H1 (cell line): Measurements from ENCODE around the gene C3. TPM values are rescaled to one million over a fixed set of nuclear protein-coding genes. Genes with fewer than 3 reads are reported as not detected.

Source experiments
- CTCF ChIA-PET: fragments of 300-600 bp; sonication (Branson Sonifier 250); formaldehyde crosslinking; loops from one replicate; lab custom pipeline; 2021; ENCODE audit not compliant: partially characterized antibody; lab: Charles Lee
- POLR2A ChIA-PET: fragments of 300-600 bp; sonication (Branson Sonifier 250); formaldehyde crosslinking; loops from one replicate; lab custom pipeline; 2021; ENCODE audit warnings: inconsistent platforms; ENCODE audit not compliant: partially characterized antibody; lab: Charles Lee
- DNase-seq, 2 experiments: peaks; one replicate each; pipeline versions ENCODE4 v3.0.0 to v3.0.0-alpha.2; 2010 to 2022; ENCODE audit warnings: low spot score in 2 of 2, low read depth in 1 of 2, mixed read lengths in 1 of 2
- FAIRE-seq: peaks from 2 replicates; lab custom pipeline; 2011; peaks lifted over from hg19 to GRCh38; lab: Jason Lieb, UNC
- H2AFZ ChIP-seq: 2 replicates; pipeline ENCODE4 v1.8.1; 2012; ENCODE audit warnings: low read length, inconsistent platforms
- H2AK5ac ChIP-seq: 2 replicates; pipeline ENCODE4 v1.6.1; 2013; ENCODE audit warnings: low read depth, low read length
- H2BK120ac ChIP-seq: replicated peaks from 2 replicates; pipeline ENCODE3; 2013; ENCODE audit warnings: low read depth, low read length, inconsistent platforms
- H2BK12ac ChIP-seq: 2 replicates; pipeline ENCODE4 v1.6.1; 2013; ENCODE audit warnings: low read depth, low read length
- H2BK15ac ChIP-seq: 2 replicates; pipeline ENCODE4 v1.6.1; 2013; ENCODE audit warnings: low read length
- H2BK20ac ChIP-seq: 2 replicates; pipeline ENCODE4 v1.6.1; 2013; ENCODE audit warnings: low read length
- H2BK5ac ChIP-seq: 2 replicates; pipeline ENCODE4 v1.6.1; 2013; ENCODE audit warnings: low read depth, low read length
- H3K14ac ChIP-seq: 2 replicates; pipeline ENCODE4 v1.6.1; 2013; ENCODE audit warnings: inconsistent platforms; ENCODE audit not compliant: insufficient read length
- H3K18ac ChIP-seq: 2 replicates; pipeline ENCODE4 v1.6.1; 2013; ENCODE audit warnings: low read length; ENCODE audit errors: extremely low read depth
- H3K23ac ChIP-seq: 2 replicates; pipeline ENCODE4 v1.6.1; 2013; ENCODE audit warnings: inconsistent platforms; ENCODE audit not compliant: insufficient read length
- H3K23me2 ChIP-seq: 2 replicates; pipeline ENCODE4 v1.6.1; 2013; ENCODE audit warnings: low read depth, low read length
- H3K27ac ChIP-seq: 2 replicates; pipeline ENCODE4 v1.6.1; 2011; ENCODE audit warnings: low read depth, low read length, inconsistent platforms
- H3K27me3 ChIP-seq, 4 experiments: replicated peaks in 1 of 4; 1 replicate in 1 of 4; 2 replicates in 3 of 4; pipeline versions ENCODE4 v1.6.1 to v1.8.1; 2011 to 2013; ENCODE audit warnings: low read length in 3 of 4, mild to moderate bottlenecking in 3 of 4, inconsistent platforms in 2 of 4, mixed read lengths in 2 of 4, moderate library complexity in 1 of 4; ENCODE audit not compliant: control insufficient read depth in 3 of 4, insufficient read depth in 3 of 4; ENCODE audit errors: extremely low read depth in 1 of 4
- H3K36me3 ChIP-seq, 4 experiments: 2 replicates each; pipeline versions ENCODE4 v1.6.1 to v1.8.1; 2011 to 2013; ENCODE audit warnings: mild to moderate bottlenecking in 4 of 4, low read length in 3 of 4, moderate library complexity in 2 of 4, control low read depth in 1 of 4, inconsistent platforms in 1 of 4; ENCODE audit not compliant: insufficient read depth in 4 of 4, control insufficient read depth in 2 of 4
- H3K4ac ChIP-seq: replicated peaks from 2 replicates; pipeline ENCODE3; 2013; ENCODE audit warnings: low read length, low read depth, mixed read lengths, inconsistent platforms; ENCODE audit not compliant: insufficient read length
- H3K4me1 ChIP-seq, 4 experiments: replicated peaks in 1 of 4; 1 replicate in 1 of 4; 2 replicates in 3 of 4; pipeline versions ENCODE4 v1.6.1 to v1.8.1; 2011 to 2013; ENCODE audit warnings: low read length in 3 of 4, inconsistent platforms in 2 of 4, mixed read lengths in 1 of 4; ENCODE audit not compliant: insufficient read depth in 4 of 4, control insufficient read depth in 3 of 4
- H3K4me2 ChIP-seq, 2 experiments: 2 replicates each; pipeline versions ENCODE4 v1.6.1 to v1.8.1; 2011 to 2013; ENCODE audit warnings: low read depth in 2 of 2, low read length in 2 of 2, control low read depth in 1 of 2, inconsistent platforms in 1 of 2, mild to moderate bottlenecking in 1 of 2; ENCODE audit not compliant: insufficient read depth in 1 of 2
- H3K4me3 ChIP-seq, 4 experiments: fragments of 200-600, 300-600 bp in 1 of 4; sonication (generic), shearing (Covaris generic), sonication (Bioruptor Twin) in 1 of 4; 2 replicates each; pipeline versions ENCODE4 v1.5.1 to v1.8.1; 2011 to 2016; ENCODE audit warnings: low read length in 4 of 4, low read depth in 3 of 4, control low read depth in 2 of 4, inconsistent platforms in 2 of 4, mild to moderate bottlenecking in 2 of 4, mixed read lengths in 1 of 4, moderate library complexity in 1 of 4; ENCODE audit not compliant: insufficient read depth in 2 of 4; ENCODE audit errors: extremely low read depth in 1 of 4
- H3K56ac ChIP-seq: replicated peaks from 2 replicates; pipeline ENCODE3; 2013; ENCODE audit warnings: low read depth, mild to moderate bottlenecking, mixed read lengths, low read length, inconsistent platforms; ENCODE audit not compliant: insufficient read length
- H3K79me1 ChIP-seq: 2 replicates; pipeline ENCODE4 v1.6.1; 2013; ENCODE audit warnings: low read depth, low read length, control low read depth
- H3K79me2 ChIP-seq, 2 experiments: 2 replicates each; pipeline versions ENCODE4 v1.6.1 to v1.8.1; 2012 to 2013; ENCODE audit warnings: low read length in 2 of 2, mild to moderate bottlenecking in 2 of 2, inconsistent platforms in 1 of 2; ENCODE audit not compliant: insufficient read depth in 2 of 2, control insufficient read depth in 1 of 2
- H3K9ac ChIP-seq, 4 experiments: replicated peaks in 1 of 4; 1 replicate in 1 of 4; 2 replicates in 3 of 4; pipeline versions ENCODE4 v1.6.1 to v1.8.1; 2011 to 2013; ENCODE audit warnings: low read depth in 3 of 4, low read length in 3 of 4, control low read depth in 2 of 4, mild to moderate bottlenecking in 2 of 4, moderate library complexity in 2 of 4, inconsistent platforms in 1 of 4; ENCODE audit errors: extremely low read depth in 1 of 4
- H3K9me3 ChIP-seq, 2 experiments: 2 replicates each; pipeline versions ENCODE4 v1.6.1 to v1.8.1; 2012 to 2013; ENCODE audit warnings: mild to moderate bottlenecking in 2 of 2, moderate library complexity in 2 of 2, control low read depth in 1 of 2, inconsistent platforms in 1 of 2, low read depth in 1 of 2, low read length in 1 of 2, mixed read lengths in 1 of 2; ENCODE audit not compliant: insufficient read depth in 2 of 2
- H4K20me1 ChIP-seq, 2 experiments: replicated peaks in 1 of 2; 2 replicates each; pipeline versions ENCODE3 to v1.8.1; 2011 to 2013; ENCODE audit warnings: inconsistent platforms in 2 of 2, low read length in 2 of 2, mild to moderate bottlenecking in 1 of 2; ENCODE audit not compliant: insufficient read depth in 2 of 2, control insufficient read depth in 1 of 2
- H4K5ac ChIP-seq: 2 replicates; pipeline ENCODE4 v1.6.1; 2013; ENCODE audit warnings: low read length, low read depth, mixed read lengths, inconsistent platforms; ENCODE audit not compliant: insufficient read length
- H4K8ac ChIP-seq: 2 replicates; pipeline ENCODE4 v1.8.0; 2013; ENCODE audit warnings: mild to moderate bottlenecking, moderate library complexity, low read length, inconsistent platforms; ENCODE audit not compliant: insufficient read depth; ENCODE audit errors: extremely low read depth
- H4K91ac ChIP-seq: replicated peaks from 2 replicates; pipeline ENCODE3; 2013; ENCODE audit warnings: low read length, mixed read lengths, inconsistent platforms; ENCODE audit not compliant: insufficient read length
- ATF2 ChIP-seq: IDR thresholded peaks from 2 replicates; pipeline ENCODE4 v1.6.1; 2012; ENCODE audit warnings: low read length, inconsistent platforms
- CBX8 ChIP-seq: fragments of 300-800, 300-1000 bp; sonication (generic); IDR thresholded peaks from 2 replicates; pipeline ENCODE4 v1.7.1; 2016; ENCODE audit warnings: low read depth, low read length, borderline replicate concordance
- CHD2 ChIP-seq: IDR thresholded peaks from 2 replicates; pipeline ENCODE4 v1.6.1; 2012; ENCODE audit warnings: low read length, improper control_type of control experiment
- HDAC2 ChIP-seq, 2 experiments: fragments of 300-600 bp in 1 of 2; sonication (generic) in 1 of 2; IDR thresholded peaks; 2 replicates each; pipeline ENCODE4 v1.6.1; 2011 to 2012; ENCODE audit warnings: low read depth in 2 of 2, low read length in 2 of 2, mild to moderate bottlenecking in 2 of 2, moderate library complexity in 2 of 2, borderline replicate concordance in 1 of 2, inconsistent platforms in 1 of 2
- HDAC6 ChIP-seq: IDR thresholded peaks from one replicate; pipeline ENCODE4 v1.7.1; 2012; ENCODE audit warnings: low read depth, mild to moderate bottlenecking, inconsistent platforms, low read length, moderate library complexity
- POLR2A ChIP-seq, 2 experiments: IDR thresholded peaks; 1 replicate in 1 of 2; 2 replicates in 1 of 2; pipeline ENCODE4 v1.6.1; 2011; ENCODE audit warnings: low read depth in 2 of 2, low read length in 2 of 2, mild to moderate bottlenecking in 2 of 2; ENCODE audit errors: control extremely low read depth in 1 of 2
- RAD21 ChIP-seq, 2 experiments: IDR thresholded peaks in 1 of 2; conservative IDR thresholded peaks in 1 of 2; 2 replicates each; pipeline ENCODE4 v1.6.1; 2011; ENCODE audit warnings: low read depth in 2 of 2, low read length in 2 of 2, improper control_type of control experiment in 1 of 2, inconsistent platforms in 1 of 2, mild to moderate bottlenecking in 1 of 2, moderate library complexity in 1 of 2
- RBBP5 ChIP-seq: IDR thresholded peaks from 2 replicates; pipeline ENCODE4 v1.7.1; 2012; ENCODE audit warnings: low read depth, mild to moderate bottlenecking, inconsistent platforms, low read length, moderate library complexity, borderline replicate concordance
- SIN3A ChIP-seq, 2 experiments: IDR thresholded peaks in 1 of 2; conservative IDR thresholded peaks in 1 of 2; 2 replicates each; pipeline ENCODE4 v1.6.1; 2011 to 2012; ENCODE audit warnings: low read length in 2 of 2, improper control_type of control experiment in 1 of 2, low read depth in 1 of 2, mild to moderate bottlenecking in 1 of 2
- TEAD4 ChIP-seq: IDR thresholded peaks from 2 replicates; pipeline ENCODE4 v1.6.1; 2012; ENCODE audit warnings: low read depth, low read length, inconsistent platforms, mixed read lengths
- ZNF274 ChIP-seq: IDR thresholded peaks from 2 replicates; pipeline ENCODE4 v1.7.0; 2012; ENCODE audit warnings: low read length, borderline replicate concordance; ENCODE audit errors: extremely low read depth
- WGBS, 2 experiments: shearing (Covaris generic) in 1 of 2; methylation state at CpG; one replicate each; pipeline versions ENCODE4 v1.1.6 to v1.1.7; 2013 to 2015; ENCODE audit warnings: low lambda C conversion rate in 2 of 2, mixed read lengths in 2 of 2, inconsistent platforms in 1 of 2, low coverage in 1 of 2, missing lambda C conversion rate in 1 of 2; ENCODE audit not compliant: insufficient replicate concordance in 2 of 2, insufficient coverage in 1 of 2, insufficient read length in 1 of 2; ENCODE audit errors: extremely low coverage in 1 of 2, missing lambda C conversion rate in 1 of 2; 5-methylcytosine and 5-hydroxymethylcytosine counted together
- polyA plus RNA-seq, 7 experiments: library from polyadenylated mRNA; depleted of rRNA in 3 of 7; stranded (reverse) in 5 of 7; unstranded in 2 of 7; fragments of >200 nt in 5 of 7; fragments of 200-250 nt in 2 of 7; gene quantifications; 1 replicate in 5 of 7; 2 replicates in 1 of 7; 4 replicates in 1 of 7; pipeline versions ENCODE4 v1.2.1 to v1.2.3, GENCODE V29; 2011 to 2013; ENCODE audit warnings: missing spikeins in 2 of 7, mixed read lengths in 2 of 7
- total RNA-seq: library from RNA; stranded (reverse); fragmentation: NEBNext Ultra II Directional; extraction: Animal tissue kit (Norgen Biotek cat#: 25700); gene quantifications from 2 replicates; pipeline ENCODE4 v1.2.1, GENCODE V29; 2021

C3 gene
- total and polyA plus RNA-seq, 2 of the 8 experiments (the other 6 are each of a cell fraction or from before 2014, with no cell fraction given) = 6.4 to 12.8 TPM

GRCh38 chr19:6721773-6722172 is 1.3 kb upstream of the C3 start:
- no peak overlapping the region for H2BK12ac ChIP-seq
- no peak overlapping the region for H4K91ac ChIP-seq
- H3K27me3 ChIP-seq = no peaks in the 10 kb centered on the region; a peak in 1 of 7 replicates
- H3K4me3 ChIP-seq = no peak overlapping the region
- POLR2A ChIA-PET = no interaction called here
- FAIRE-seq = no peak
- H3K4ac ChIP-seq = no peak overlapping the region
- DNase-seq = no peak
- H2BK15ac ChIP-seq = no peak overlapping the region
- CTCF ChIA-PET = interaction anchor here (0.6 to 7.2 kb wide), 3 partner anchors 12 to 114 kb away, joined by 3 to 31 read pairs (median 9); partner anchors contain the start of gene GPR108
- H3K36me3 ChIP-seq = no peaks in the 10 kb centered on the region; a peak in 1 of 8 replicates
- no peaks in the 10 kb centered on the region for H3K9me3 ChIP-seq
- H3K9ac ChIP-seq = no peak overlapping the region
- peaks cover 0 to 16% (median 6%) of the 10 kb centered on the region in 4 experiments; a peak in 4 of 7 replicates for H3K4me1 ChIP-seq
- H3K23ac ChIP-seq = no peak overlapping the region
- H3K79me2 ChIP-seq = no peaks in the 10 kb centered on the region; a peak in 1 of 4 replicates
- H3K23me2 ChIP-seq = peaks cover 10% of the 10 kb centered on the region
- H3K56ac ChIP-seq = no peak overlapping the region
- H3K79me1 ChIP-seq = no peaks in the 10 kb centered on the region
- H2AK5ac ChIP-seq = no peak overlapping the region
- no peak overlapping the region for H3K4me2 ChIP-seq
- H3K27ac ChIP-seq = no peak overlapping the region
- H3K14ac ChIP-seq = no peak overlapping the region
- no peak overlapping the region for H4K8ac ChIP-seq
- H4K5ac ChIP-seq = no peak overlapping the region
- no peak overlapping the region for H2BK120ac ChIP-seq
- no peak overlapping the region for H2AFZ ChIP-seq
- WGBS, 2 experiments = 85% methylated on average over 5 of the region's 5 CpGs; no CpG with 5 or more reads in 1 of the 2 experiments
- H4K20me1 ChIP-seq = peaks cover 0 to 6% of the 10 kb centered on the region in 2 experiments
- no peak overlapping the region for H2BK20ac ChIP-seq
- no peak overlapping the region for H2BK5ac ChIP-seq
- no peak overlapping the region for H3K18ac ChIP-seq
- TF ChIP-seq ZNF274 = no peak
- no peak for TF ChIP-seq CBX8
- TF ChIP-seq RAD21 (IDR thresholded peaks at IDR 0.05 in 1 of 2, conservative IDR thresholded peaks at IDR 0.05 in 1 of 2; ENCODE audit: low read depth in 2 of 2, low read length in 2 of 2) = no peak
- no peak for TF ChIP-seq HDAC6
- TF ChIP-seq RBBP5 = no peak
- no peak for TF ChIP-seq SIN3A (conservative IDR thresholded peaks at IDR 0.05 in 1 of 2, IDR thresholded peaks at IDR 0.05 in 1 of 2; ENCODE audit: low read depth in 1 of 2, low read length in 2 of 2)
- no peak for TF ChIP-seq POLR2A (IDR thresholded peaks at IDR 0.05; ENCODE audit: control extremely low read depth in 1 of 2, low read depth in 2 of 2, low read length in 2 of 2)
- TF ChIP-seq TEAD4 = no peak
- no peak for TF ChIP-seq ATF2
- no peak for TF ChIP-seq CHD2
- TF ChIP-seq HDAC2 (IDR thresholded peaks at IDR 0.05; ENCODE audit: borderline replicate concordance in 1 of 2, low read depth in 2 of 2, low read length in 2 of 2) = no peak
